ENCODE data around the gene PCSK5. TPM values are rescaled to one million over a fixed set of nuclear protein-coding genes. Genes with fewer than 3 reads are reported as not detected.
A peak's percentile ranks its signal among the peaks of the same experiment; 100 is the strongest.
"Not testable (repeated sequence)": the region's sequence is repeated elsewhere in the genome, so short reads cannot be mapped to it uniquely, and the experiment has no call there.

PCSK5 gene
- polyA plus RNA-seq, 12 donors, result 13.2 to 21.6 (median 16.9) TPM; not detected in 1

DNA sequence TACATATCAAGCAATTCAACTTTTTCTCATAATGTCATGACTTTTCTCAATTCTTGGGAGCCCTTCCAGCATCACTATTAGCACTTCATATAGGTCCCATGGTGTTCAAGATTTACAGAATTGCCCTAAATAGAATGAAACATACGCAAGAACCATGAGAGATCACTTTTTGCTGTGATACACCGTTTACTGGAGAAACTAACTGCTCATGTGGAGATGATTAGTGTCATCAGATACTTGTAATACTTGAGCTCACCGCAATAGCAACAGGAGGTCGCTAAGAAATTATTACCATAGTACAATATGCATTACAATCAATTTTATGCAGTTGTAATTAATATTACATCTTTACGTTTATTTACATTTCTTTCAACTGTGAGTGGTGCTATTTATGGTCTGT is 4.8 kb upstream of the PCSK5 start:
- no peak for DNase-seq

DNA sequence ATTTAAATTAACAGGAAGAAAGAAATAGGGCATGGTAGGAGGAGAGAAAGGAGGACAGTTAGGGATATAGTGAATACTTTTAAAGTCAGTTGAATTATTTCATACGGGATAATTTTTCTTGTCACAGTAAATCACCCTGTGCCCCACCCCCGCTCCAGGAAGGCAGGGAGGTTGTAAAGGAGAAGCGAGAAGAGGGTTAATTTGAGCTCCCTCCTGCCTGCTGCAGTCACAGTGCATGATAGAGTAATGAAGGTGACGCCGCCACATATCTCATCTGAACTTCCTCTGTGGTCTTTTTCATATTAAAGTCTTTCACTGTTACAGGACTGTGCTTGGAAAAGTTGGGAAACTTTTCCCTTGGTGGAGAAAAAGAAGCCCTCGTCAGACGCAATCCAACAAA is 896 bp upstream of the PCSK5 start:
- no peak for DNase-seq

- no peak for DNase-seq
These were observed 449 bp upstream of the PCSK5 start for GRCh38 chr9:75889977-75890471.

DNA sequence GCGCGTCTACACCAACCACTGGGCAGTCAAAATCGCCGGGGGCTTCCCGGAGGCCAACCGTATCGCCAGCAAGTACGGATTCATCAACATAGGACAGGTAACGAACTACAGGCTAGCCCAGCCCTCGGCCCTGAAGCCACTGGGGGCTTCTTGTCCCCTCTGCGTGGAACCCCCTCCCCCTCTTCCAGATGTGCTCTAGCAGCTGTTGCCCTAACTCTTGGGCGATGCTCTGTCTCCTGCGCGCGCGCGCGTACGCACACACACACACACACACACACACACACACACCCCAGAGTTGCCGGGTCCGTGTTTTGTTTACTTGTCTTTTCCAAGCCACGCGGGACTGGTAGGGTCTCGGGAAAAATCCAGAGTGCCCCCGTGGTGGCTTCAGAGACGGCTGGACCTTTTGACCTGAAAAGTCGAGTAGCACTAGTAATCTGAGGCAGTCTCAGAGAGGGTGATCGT is 836 bp downstream of the PCSK5 start:
- peak; percentile 74 for DNase-seq

DNA sequence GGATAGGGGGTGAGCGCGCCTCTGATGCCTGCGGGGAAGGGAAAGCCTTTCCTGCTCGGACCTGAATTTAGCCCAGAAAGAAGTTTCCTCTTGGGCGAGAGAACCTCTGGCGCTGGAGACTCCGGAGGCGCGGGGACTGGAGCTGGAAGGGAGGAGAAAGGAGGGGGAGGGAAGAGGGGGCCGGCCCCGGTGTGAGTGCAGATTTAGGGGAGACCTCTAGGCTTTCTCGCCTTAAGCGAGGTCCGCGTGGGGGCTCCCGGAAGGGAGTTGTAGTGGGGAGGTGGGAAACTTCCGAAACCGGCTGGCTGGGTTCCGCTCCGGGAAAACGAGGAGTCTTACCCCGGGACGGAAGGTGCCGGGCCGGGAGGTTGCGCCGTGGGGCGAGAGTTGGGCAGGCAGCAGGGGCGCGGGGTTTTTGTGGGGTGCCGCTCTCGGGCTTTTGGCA is 1.3 kb downstream of the PCSK5 start:
- DNase-seq, result peak; percentile 25

GRCh38 chr9:75892216-75892911 is 1.9 kb downstream of the PCSK5 start:
- DNase-seq, result peak; percentile 33

DNA sequence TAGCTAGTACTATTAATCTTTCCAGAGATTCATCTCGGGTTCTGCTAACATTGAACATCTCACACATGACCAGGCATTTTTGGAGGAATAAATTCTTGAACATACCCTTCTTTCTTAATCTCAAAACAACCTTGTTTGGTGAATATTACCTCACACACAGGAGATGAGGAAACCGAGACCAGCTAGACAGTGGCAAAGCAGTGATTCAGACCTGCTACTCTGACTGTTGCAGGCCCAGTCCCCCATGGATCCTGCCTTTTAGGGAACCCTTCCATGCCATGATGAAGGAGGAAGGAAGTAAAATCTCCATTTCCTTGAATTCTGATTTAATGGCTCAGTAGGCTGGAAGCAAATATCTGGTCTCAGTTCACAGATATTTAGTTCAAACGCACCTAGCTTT is 2.6 kb downstream of the PCSK5 start:
- no peak for DNase-seq

DNA sequence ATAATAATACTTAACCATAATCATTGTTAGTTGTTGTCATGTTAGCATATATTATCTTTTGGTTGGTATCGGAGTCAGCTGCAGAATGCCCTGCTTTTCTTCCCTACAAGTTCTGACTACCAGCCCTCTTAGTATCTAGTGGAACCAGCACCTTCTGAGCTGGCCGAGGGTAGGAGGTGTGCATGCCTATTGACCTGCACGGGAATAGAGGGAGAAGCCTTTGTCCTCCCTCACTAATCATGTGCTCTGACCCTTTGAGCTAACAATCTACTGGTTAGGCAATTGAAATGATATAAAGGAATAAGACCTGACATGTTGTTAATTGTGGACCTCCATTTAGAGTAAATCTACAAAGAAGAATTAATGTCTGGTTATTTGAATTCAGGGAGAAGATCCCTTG is 4.1 kb downstream of the PCSK5 start:
- no peak for DNase-seq

DNA sequence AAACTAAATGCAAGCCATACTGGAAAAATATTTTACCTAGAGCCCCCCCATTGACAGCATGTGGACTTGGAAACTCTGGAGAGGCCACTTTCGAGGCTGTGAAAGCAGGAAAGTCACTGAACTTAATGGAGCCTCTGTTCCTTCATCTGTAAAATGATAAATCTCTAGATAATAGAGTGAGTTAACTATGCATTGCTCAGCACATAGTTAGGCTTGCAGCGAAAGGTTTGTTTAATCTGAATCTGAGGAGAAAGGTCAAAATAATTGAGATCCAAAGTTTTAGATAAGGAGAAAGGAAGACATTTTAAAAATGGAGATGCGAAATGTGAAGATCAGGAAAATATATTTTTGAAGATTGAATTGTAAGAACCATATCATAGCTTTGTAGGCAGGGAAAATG is 4.6 kb downstream of the PCSK5 start:
- no peak for DNase-seq

DNA sequence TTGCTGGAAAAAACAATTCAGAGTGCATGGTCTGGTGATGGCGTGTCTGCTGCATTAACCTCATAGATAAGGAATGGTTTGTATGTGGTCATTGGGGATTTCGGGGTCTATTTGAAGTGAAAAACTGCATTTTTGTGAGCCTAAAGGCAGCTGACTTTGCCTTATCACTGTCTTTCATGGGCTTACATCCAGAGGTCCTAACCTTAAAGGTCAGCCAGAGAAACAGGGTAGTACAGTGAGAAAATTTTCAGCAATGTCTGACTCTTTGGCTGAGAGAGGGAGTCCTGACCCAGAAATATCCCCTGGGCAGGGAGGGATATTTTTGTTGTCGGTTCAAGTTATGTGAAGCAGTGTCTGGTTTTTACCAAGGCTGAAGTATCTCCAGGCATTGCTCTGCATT is 5.7 kb downstream of the PCSK5 start:
- no peak for DNase-seq

GRCh38 chr9:75900893-75901524 is 10.5 kb downstream of the PCSK5 start:
- not testable (repeated sequence) for DNase-seq

DNA sequence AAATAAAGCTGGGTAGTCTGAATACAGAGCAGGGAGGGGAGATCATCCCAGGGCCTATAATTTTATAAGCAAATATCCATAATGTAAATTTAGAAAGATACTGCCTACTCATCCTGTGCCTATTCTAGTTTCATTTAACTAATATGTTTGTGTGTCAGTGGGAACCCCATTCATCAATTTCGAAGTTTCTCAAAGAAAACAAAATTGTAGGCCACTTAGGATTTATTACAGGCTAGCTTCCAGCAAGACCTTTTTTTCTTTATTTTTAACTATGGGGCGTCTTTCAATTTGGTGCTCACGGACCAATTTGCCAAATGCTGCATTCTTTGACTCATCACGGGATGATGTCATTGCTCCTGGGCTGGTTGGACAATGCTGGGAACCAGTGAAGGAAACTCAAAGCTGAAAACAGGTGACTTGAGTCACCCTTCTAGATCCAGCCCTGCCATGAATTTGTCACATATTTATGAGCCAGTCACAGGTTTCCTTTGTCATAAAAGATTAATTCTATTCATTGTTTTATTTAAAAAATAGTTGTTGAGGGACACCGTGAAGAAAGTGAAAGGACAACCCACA is 13.4 kb downstream of the PCSK5 start:
- DNase-seq, result no peak

GRCh38 chr9:75904364-75904763 is 13.9 kb downstream of the PCSK5 start:
- DNase-seq, result no peak

GRCh38 chr9:75906531-75906930 is 16.1 kb downstream of the PCSK5 start:
- DNase-seq, result no peak

DNA sequence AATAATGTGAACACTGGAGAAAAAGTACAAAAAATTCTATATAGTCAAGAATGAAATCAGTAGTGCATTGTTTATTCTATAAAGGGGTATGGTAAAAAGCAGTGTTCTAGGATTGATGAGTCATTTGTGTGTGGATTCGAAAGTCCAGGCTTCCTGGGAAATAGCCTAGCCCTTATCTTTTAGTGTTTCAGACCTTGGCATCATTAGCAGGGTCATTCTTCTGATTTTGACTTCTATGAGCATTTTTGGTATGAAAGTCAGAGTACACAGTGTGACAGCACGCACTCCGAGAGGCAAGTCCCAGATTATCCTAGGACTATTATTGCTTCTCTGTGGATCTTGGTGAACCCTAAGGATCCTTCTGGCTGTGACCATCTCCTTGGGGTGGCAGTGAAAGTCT is 16.9 kb downstream of the PCSK5 start:
- no peak for DNase-seq

DNA sequence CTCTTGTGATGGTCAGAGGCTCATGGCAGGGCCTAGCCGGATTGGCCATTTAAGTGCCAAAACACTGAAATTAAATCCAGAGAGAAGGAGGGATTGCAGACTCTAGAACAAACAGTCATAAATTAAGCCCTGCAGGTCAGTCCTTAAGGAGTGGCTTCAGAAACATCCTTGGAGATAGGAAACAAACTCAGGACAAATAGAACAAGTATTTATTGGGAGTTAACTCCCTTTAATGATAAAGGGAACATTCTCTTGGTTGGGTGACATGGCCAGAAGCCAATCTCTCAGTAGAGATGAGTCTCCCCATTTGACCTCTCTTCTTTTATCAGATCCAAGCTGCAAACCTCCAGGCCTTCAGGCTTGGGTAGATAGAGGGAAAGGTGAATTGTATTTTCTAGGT is 17.4 kb downstream of the PCSK5 start:
- DNase-seq, result no peak

DNA sequence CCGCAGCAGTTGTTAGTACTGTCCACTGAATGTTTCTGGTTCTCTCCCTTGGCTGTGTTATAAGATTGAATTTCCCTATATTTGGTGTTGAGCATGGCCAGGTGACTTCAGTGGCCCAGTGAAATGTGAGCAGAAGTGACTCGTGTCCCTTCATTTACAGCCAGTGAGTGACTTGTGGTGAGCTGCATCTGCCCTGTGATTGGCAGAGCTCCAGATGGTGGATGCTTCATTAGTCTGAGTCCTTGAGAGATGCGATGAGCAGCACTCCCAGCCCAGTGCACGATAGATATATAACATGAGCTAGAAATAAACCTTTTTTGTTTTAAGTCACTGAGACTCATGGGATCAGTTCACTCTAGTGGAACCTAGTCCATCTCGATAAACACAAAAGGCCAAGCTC is 19.3 kb downstream of the PCSK5 start:
- no peak for DNase-seq

DNA sequence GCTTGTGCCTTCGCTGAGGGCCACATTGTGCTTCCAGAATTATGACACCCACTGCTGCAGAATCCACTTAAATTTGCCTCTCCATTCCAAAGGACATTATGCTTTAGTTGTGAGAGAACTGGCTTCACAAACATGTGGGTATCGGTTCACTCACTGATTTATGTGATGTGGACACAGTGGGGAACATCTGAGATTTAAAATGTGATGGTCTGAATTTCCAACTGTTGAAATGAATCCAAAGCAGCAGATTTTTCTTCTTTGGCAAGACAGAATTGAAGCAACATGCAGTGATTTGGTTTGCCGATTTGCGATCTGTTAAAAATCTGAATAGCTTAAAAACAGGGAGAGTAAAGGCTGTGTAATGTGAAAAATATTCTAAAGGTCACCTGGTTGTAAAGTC is 20.3 kb downstream of the PCSK5 start:
- no peak for DNase-seq

DNA sequence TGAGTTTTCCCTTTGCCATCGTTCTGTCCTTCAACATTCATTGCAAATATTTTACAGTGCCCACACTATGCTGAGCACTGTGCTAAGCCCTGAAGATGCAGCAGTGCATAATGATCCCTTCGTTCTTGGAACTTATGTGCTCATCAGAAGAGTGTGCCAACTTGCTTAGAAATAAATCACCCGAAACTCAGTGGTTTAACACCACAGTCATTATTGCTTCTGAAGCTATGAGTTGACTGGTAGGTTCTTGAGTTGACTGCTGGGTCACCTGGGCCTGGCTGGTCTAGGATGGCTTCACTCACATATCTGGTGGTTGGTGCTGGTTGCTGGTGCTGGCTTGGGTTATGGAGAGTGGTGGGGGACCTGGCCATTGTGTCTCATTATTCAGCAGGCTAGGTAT is 20.9 kb downstream of the PCSK5 start:
- DNase-seq, result no peak

DNA sequence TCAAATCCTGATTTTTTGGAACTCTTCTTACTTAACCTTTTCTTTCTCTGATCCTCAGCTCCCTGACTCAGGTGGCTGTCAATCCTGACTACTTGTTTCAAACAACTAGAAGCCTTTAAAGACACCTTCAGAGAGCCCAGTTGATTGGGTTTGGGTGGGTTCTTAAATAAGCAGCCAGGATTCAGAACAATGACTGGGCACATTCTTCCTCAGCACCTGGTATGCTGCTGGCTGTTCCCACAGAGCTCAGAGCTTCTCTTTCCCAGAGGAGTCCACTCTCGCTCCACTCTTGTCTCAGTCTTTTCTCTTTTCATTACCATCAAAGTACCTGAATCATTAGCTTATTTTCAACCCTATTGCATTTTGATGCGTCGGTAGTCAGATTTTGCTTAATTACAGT is 22.5 kb downstream of the PCSK5 start:
- no peak for DNase-seq

- no peak for DNase-seq
These were observed 23.5 kb downstream of the PCSK5 start for GRCh38 chr9:75914002-75914401.

DNA sequence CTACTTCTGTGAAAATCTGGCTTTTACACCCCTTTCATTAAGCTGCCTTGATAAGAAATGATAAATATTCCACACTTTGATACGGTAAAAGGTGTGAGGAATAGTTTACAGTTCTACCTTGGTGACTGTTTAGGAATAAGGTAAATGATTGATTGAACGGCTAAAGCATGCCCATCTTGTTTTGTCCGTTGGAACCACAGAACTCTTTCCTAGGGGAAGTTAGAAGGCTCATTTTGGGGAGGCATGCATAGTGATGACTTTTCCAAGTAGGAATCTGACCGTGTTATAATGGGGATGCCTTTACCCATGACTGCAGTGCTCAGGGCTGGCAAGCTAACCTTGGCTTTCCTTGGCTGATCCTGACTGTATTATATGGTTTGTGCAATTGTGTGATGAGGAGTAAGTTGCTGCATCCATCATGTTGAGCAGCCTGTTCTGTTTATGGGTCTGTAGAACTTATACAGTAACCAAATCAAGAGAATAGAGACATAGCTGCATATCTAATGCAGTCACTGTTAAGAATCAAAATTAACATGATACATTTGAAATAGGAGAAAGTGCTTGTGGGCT is 24.5 kb downstream of the PCSK5 start:
- no peak for DNase-seq

- no peak for DNase-seq
These were observed 27.7 kb downstream of the PCSK5 start for GRCh38 chr9:75918154-75918553.

Measured in muscle of arm (tissue), 12 donors.